NCI-H2227 (cell line): Measurements from ENCODE around the gene CALM1.

Experiments used
- DNase-seq: peaks from one replicate; lab custom pipeline; 2025; ENCODE audit not compliant: unreplicated experiment; lab: John Stamatoyannopoulos, UW

Gene CALM1

GRCh38 chr14:90407230-90407629 is 10.4 kb downstream of the CALM1 start:
- no peak for DNase-seq

GRCh38 chr14:90408713-90409112 is 11.9 kb downstream of the CALM1 start:
- DNase-seq, result peak; percentile 39

- peak; percentile 62 for DNase-seq
These were observed 12.4 kb downstream of the CALM1 start for GRCh38 chr14:90409209-90409730.

DNA sequence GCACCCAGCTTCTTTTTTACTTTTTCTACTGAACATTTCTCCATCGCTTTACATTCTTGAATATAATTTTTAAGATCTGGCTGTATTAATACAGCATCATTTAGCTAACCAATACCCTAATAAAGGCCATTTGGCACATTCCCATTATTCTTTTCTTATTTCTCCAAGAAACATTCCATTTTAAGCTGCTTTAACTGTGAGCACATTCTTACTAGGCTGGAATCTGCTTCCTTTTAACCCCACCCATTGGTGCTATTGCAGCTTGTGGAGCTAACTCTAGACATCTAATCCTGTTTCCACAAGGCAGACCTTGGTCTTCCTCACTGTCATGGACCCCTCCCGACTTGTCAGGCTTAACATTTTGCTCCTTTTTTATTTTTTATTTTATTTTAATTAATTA is 15.2 kb downstream of the CALM1 start:
- no peak for DNase-seq

GRCh38 chr14:90416720-90417119 is 19.9 kb downstream of the CALM1 start:
- DNase-seq, result peak; percentile 26

GRCh38 chr14:90418053-90418452 is 21.2 kb downstream of the CALM1 start:
- DNase-seq, result no peak

DNA sequence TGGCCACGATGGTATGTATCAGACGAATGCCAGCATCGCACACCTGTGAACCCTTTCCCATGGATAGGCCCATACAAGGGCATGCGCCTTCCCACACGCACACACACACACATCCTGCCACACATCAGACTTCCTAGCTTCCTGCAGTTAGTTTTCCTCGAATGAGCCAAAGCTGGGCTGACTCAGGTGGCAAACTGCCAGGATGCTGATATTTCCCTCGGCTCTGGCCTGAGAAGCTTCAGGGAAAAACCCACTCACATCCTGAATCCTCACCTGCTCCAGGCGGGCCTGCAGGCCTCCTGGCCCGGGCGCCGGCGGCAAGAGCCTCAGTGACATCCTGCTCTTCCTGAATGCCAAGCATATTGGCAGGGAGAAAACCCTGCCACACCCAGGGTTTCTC is 22.4 kb downstream of the CALM1 start:
- DNase-seq, result peak; percentile 50

- peak; percentile 89 for DNase-seq
These were observed 24.3 kb downstream of the CALM1 start for GRCh38 chr14:90421001-90421631.

DNA sequence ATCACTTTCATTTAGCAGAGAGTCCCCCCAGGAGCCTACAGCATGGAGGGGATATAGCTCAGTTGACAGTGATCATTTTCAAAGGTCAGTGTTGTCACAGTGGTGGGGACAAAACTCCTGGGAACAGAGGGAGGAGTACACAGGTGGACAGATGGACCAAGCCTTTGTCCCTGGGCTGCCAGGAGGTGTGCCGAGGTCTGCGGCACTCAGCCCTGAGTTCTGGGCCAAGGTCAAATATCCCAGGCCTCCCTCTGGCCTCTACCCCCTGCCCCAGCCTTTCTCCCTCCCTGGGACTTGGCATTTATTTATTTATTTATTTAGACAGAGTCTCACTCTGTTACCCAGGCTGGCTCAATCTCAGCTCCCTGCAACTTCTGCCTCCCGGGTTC is 24.8 kb downstream of the CALM1 start:
- DNase-seq, result no peak

DNA sequence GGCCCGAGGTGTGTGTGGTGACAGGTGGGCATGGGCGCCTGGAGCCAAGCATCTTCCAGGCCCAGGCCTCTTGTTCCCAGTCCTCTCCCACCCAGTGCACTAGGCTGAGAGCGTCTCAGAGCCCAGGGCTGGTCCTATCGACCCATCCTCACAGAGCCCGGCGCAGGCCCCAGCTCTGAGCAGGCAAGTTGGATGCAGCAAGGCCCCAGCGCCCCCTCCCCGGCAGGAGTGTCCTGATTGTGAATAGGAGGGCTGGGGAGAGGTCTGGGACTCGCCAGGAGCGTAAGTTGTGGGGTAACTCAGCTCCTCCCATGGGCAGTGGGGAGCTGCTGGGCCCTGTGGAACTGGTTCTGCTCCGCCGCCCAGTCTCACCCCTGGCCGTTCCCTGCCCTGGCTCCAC is 26.3 kb downstream of the CALM1 start:
- DNase-seq, result no peak

DNA sequence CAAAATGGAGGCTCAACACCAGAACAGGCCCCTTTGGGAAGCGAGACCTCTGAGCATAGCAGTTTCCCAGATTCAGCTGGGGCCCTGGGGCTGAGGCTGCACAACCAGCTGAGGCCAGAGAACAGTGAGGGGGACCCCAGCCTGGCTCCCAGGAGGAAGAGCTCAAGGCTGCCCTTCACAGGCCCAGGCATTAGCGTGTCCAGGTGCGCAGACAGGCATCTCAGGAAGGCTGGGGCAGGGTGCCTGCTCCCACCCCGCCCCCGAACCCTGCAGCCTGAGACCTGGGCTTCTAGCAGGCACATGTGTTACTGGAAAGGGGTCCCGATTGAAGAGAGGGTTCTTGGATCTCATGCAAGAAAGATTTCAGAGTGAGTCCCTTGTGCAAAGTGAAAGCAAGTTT is 27.2 kb downstream of the CALM1 start:
- no peak for DNase-seq

- no peak for DNase-seq
These were observed 28.0 kb downstream of the CALM1 start for GRCh38 chr14:90424686-90425372.

GRCh38 chr14:90425373-90425879 is 28.6 kb downstream of the CALM1 start:
- DNase-seq, result no peak

DNA sequence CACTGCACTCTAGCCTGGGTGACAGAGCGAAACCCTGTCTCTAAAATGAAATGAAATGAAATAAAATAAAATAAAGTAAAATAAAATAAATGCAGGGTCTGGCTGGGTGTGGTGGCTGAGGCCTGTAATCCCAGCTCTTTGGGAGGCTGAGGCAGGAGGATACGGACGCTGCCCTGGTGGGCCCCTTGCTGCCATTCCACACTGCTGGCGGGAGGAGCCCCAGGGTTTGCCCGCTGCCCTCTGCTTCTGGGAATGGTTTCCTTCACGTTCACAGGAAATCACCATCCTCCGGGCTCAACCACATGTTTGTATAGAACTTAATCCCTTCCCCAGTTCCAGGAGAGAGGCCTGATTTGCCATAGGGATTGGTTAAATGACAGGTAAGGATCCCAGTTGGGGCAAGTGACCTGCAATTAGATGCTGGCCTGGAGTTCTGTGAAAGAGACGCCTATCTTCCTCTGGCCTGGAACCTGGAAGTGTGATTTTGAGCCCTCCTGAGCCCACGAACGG is 29.3 kb downstream of the CALM1 start:
- no peak for DNase-seq

- DNase-seq, result peak; percentile 55
These were observed 29.8 kb downstream of the CALM1 start for GRCh38 chr14:90426663-90427062.

DNA sequence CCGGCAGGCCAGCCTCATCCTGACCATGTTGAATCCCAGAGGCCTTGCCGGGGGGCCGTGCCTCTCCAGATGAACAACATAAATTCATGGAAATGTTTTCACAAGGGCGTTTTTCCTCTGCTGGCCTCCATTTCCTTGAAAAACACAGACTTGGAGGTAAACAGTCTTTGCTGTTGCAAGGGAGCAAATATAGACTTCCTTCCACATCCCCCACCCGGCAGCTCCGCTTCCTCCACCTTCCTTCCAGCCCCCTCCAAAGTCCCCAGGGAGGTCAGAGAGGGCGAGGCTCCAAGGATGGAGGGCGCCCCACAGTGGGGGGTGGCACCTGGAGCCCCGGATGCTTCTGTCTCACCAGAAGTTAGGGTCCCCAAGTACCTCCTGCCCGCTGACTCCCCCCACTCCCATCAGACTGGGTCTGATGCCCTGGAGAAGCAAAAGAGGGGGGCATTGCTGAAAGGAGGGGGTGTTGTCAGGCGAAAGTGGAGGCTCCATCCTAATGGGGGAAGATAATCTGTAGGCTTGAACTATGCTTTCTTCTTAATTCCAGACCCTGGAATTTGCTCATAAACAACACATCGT is 31.1 kb downstream of the CALM1 start:
- no peak for DNase-seq

- DNase-seq, result no peak
These were observed 31.8 kb downstream of the CALM1 start for GRCh38 chr14:90428676-90429075.

DNA sequence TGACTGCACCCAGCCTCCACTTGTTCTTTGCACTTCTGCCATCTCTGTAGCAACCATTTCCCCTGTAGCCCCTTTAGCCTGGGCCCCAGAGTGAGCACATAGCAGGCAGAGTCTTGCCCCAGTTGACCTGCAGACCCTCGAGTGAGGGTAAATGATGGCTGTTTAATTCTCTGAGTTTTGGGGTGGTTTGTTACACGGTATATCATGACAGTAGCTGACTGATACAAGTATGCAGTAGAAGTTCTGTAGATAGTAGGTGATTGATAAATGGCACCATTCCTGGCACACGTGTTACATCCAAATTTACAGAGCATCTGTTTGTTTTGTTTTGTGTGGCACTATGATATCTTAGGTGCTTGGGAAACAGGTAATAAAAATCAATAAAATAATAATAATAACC is 32.4 kb downstream of the CALM1 start:
- DNase-seq, result no peak

DNA sequence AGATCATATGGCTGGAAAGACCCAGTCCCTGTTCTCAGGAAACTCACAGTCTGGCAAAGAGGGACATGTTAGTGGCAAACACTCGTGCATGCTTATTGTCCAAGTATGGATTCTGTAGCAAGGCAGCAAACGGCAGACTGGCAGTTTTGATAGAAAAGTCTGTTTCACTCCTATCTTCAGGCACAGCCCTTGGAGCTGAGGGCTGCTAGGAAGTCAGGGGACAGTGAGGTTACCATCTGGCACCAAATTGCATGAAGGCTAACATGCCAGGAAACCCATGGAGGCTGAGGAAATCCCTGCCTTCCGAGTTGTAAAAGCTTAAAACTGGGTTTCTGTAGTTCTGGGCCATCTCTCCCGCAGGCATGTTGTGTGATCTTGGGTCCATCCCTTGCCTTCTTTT is 32.9 kb downstream of the CALM1 start:
- no peak for DNase-seq

DNA sequence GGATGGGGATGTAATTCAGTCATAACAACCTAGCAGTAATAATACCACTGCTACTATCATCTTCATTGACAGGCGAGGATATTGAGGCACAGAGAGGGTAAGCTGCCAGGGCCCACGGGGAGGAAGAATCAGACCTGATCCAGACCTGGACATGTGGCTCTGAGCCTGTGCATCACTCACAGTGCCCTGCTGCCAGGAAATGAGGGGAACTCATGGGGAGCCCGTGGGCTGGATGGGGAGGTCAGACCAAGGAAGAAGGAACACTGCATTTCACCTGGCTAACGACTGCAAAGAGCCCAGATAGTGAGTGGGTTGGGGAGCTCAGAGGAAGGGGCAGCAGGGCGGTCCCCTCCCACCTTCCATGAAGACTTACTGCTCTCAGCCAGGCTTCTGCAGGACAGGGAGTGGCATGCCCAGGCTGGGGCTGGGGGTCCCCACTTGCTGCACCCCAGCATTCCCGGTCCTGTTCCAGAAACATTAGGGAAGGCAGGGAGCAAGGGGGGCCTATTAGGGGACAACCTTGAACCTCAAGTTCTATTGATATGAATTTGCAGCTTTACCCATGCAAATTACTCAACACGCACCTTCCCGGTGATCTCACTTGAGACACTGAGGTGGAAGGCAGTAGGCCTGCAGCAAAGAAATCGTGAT is 37.7 kb downstream of the CALM1 start:
- no peak for DNase-seq

DNA sequence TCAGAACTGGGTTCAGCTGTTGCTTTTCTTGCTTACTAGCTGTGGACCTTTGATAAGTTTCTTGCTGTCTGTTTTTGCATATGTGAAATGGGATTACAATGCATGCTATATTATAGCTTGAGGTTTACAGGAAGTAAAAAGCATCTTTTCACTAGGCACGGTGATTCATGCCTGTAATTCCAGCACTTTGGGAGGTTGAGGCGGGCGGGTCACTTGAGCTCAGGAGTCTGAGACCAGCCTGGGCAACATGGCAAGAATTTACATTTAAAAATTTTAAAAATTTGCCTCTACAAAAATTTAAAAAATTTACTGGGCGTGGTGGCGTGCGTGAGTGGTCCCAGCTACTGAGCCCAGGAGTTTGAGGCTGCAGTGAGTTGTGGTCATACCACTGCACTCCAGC is 42.0 kb downstream of the CALM1 start:
- DNase-seq, result no peak
